ENCODE measurements around the gene TMEM171.

GRCh38 chr5:73154208-73155006 lies 34.0 kb downstream of the TMEM171 start:
- TF ChIP-seq POLR2AphosphoS5 (IDR thresholded peaks at IDR 0.05) (no peak), CTCF (IDR thresholded peaks at IDR 0.05) (no peak), POLR2A (IDR thresholded peaks at IDR 0.05) (no peak), EP300 (IDR thresholded peaks at IDR 0.05) (no peak)

Measured in sigmoid colon (tissue), 4 donors.